Lower leg skin (tissue), 3 donors: ENCODE results near the gene STPG3.

Source experiments
- POLR2A ChIP-seq, 2 donors: fragments of 450-650 bp; IDR thresholded peaks; one replicate each; pipeline ENCODE4 v1.6.1; 2016 to 2017; ENCODE audit warnings: antibody characterized with exemption in 2 of 2, mild to moderate bottlenecking in 1 of 2, moderate library complexity in 1 of 2
- TF ChIP-seq, protein P1 (sequence below), 3 donors: fragments of 450-650 bp; IDR thresholded peaks; one replicate each; pipeline ENCODE4 v1.5.1; 2016; ENCODE audit warnings: antibody characterized with exemption in 3 of 3, mild to moderate bottlenecking in 3 of 3, moderate library complexity in 2 of 3

DNA sequence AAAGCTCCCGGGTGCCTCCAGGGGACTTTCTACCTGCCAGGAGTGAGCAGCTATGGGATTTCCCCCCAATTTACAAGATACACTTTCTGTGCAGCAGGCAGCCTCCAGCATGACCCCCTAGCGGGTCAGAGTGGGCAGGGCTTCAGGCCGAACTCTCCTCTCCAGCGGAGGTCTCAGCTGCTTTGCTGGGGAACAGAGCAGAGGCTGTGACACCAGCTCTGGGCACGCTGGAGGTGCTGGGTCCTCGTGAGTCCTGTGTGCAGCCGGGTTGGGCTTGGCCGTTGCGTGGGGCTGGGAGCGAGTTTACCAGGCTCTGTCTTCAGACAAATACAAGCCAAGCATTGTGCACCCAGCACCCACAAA is 48.1 kb downstream of the STPG3 start:
- TF ChIP-seq, protein P1, sequence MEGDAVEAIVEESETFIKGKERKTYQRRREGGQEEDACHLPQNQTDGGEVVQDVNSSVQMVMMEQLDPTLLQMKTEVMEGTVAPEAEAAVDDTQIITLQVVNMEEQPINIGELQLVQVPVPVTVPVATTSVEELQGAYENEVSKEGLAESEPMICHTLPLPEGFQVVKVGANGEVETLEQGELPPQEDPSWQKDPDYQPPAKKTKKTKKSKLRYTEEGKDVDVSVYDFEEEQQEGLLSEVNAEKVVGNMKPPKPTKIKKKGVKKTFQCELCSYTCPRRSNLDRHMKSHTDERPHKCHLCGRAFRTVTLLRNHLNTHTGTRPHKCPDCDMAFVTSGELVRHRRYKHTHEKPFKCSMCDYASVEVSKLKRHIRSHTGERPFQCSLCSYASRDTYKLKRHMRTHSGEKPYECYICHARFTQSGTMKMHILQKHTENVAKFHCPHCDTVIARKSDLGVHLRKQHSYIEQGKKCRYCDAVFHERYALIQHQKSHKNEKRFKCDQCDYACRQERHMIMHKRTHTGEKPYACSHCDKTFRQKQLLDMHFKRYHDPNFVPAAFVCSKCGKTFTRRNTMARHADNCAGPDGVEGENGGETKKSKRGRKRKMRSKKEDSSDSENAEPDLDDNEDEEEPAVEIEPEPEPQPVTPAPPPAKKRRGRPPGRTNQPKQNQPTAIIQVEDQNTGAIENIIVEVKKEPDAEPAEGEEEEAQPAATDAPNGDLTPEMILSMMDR (IDR thresholded peaks at IDR 0.05), result no peak
- TF ChIP-seq POLR2A (IDR thresholded peaks at IDR 0.05), result no peak
